Gastroesophageal sphincter (tissue), 4 donors: Measurements from ENCODE around the gene WNT16. TPM values are rescaled to one million over a fixed set of nuclear protein-coding genes. Genes with fewer than 3 reads are reported as not detected.
"Not testable (repeated sequence)": the region's sequence is repeated elsewhere in the genome, so short reads cannot be mapped to it uniquely, and the experiment has no call there.

ENCODE experiments used
- ATAC-seq: fragments of 150-250 bp; one replicate; pipeline ENCODE4 v1.9.1; 2016; ENCODE audit warnings: mild to moderate bottlenecking, moderate library complexity
- H3K27ac ChIP-seq, 4 donors: fragments of 200-600 bp; sonication (generic) in 3 of 4; 1 replicate in 3 of 4; 2 replicates in 1 of 4; pipeline ENCODE4 v1.5.1; 2016 to 2019
- H3K27me3 ChIP-seq: fragments of 200-600 bp; sonication (generic); one replicate; pipeline ENCODE4 v1.5.1; 2019
- H3K36me3 ChIP-seq, 2 donors: fragments of 200-600 bp; sonication (generic); one replicate each; pipeline ENCODE4 v1.5.1; 2019; ENCODE audit warnings: control low read depth in 1 of 2
- H3K4me1 ChIP-seq, 3 donors: fragments of 200-600 bp; sonication (generic); 1 replicate in 2 of 3; 2 replicates in 1 of 3; pipeline ENCODE4 v1.5.1; 2016 to 2019; ENCODE audit warnings: control low read depth in 2 of 3
- H3K4me3 ChIP-seq, 2 donors: fragments of 200-600 bp; sonication (generic); one replicate each; pipeline ENCODE4 v1.5.1; 2019; ENCODE audit warnings: mild to moderate bottlenecking in 1 of 2, moderate library complexity in 1 of 2
- H3K9me3 ChIP-seq, 3 donors: fragments of 200-600 bp; sonication (generic); one replicate each; pipeline ENCODE4 v1.5.1; 2017 to 2019; ENCODE audit warnings: control low read depth in 2 of 3
- EP300 ChIP-seq: sonication (generic); formaldehyde crosslinking; IDR thresholded peaks from one replicate; pipeline ENCODE4 v1.6.1; 2017; ENCODE audit warnings: antibody characterized with exemption, mild to moderate bottlenecking
- POLR2A ChIP-seq, 2 donors: fragments of 450-650 bp; IDR thresholded peaks; one replicate each; pipeline ENCODE4 v1.6.1; 2017; ENCODE audit warnings: antibody characterized with exemption in 2 of 2, mild to moderate bottlenecking in 2 of 2, moderate library complexity in 1 of 2
- POLR2AphosphoS5 ChIP-seq: sonication (generic); formaldehyde crosslinking; IDR thresholded peaks from one replicate; pipeline ENCODE4 v1.6.1; 2017; ENCODE audit warnings: antibody characterized with exemption
- WGBS, 2 donors: methylation state at CpG; one replicate each; pipeline ENCODE4 v1.1.5; 2018; ENCODE audit warnings: low coverage in 1 of 2; 5-methylcytosine and 5-hydroxymethylcytosine counted together
- total RNA-seq, 4 donors: library from RNA; depleted of rRNA; stranded (reverse); fragments of >200 nt; gene quantifications; one replicate each; pipeline ENCODE4 v1.1.0, GENCODE V29; 2016
- TF ChIP-seq, protein P1 (sequence below), 4 experiments: fragments of 200-600 bp in 2 of 4; fragments of 450-650 bp in 2 of 4; sonication (generic) in 1 of 4; IDR thresholded peaks; one replicate each; pipeline ENCODE4 v1.5.1; 2017 to 2019; ENCODE audit warnings: antibody characterized with exemption in 4 of 4, mild to moderate bottlenecking in 2 of 4, moderate library complexity in 2 of 4

Gene WNT16
- total RNA-seq, 4 donors from 2014 or later: 0.13 to 0.17 (median 0.16) TPM; not detected in 1

DNA sequence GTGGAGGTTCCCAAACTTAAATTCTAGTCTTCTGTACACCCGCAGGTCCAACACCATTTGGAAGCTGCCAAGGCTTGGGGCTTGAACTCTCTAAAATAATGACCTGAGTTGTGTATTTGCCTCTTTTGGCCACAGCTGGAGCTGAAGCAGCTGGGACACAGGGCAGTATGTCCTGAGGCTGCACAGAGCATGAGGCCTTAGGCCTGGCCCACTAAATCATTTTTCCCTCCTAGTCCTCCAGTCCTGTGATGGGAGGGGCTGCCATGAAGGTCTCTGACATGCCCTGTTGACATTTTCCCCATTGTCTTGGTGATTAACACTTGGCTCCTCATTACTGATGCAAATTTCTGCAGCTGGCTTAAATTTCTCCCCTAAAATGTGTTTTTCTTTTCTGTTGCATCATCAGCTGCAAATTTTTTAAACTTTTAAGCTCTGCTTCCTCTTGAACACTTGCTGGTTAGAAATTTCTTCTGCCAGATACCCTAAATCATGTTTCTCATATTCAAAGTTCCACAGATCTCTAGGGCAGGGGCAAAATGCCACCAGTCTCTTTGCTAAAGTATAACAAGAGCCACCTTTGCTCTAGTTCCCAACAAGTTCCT is 43.6 kb upstream of the WNT16 start:
- Histone ChIP-seq H3K4me3 (no peak overlapping the region), H3K27ac (no peak overlapping the region), H3K4me1 (no peaks in the 10 kb centered on the region), H3K9me3 (no peaks in the 10 kb centered on the region), H3K36me3 (peaks cover 0 to 57% of the 10 kb centered on the region in 2 donors), H3K27me3 (no peaks in the 10 kb centered on the region)
- TF ChIP-seq, protein P1, sequence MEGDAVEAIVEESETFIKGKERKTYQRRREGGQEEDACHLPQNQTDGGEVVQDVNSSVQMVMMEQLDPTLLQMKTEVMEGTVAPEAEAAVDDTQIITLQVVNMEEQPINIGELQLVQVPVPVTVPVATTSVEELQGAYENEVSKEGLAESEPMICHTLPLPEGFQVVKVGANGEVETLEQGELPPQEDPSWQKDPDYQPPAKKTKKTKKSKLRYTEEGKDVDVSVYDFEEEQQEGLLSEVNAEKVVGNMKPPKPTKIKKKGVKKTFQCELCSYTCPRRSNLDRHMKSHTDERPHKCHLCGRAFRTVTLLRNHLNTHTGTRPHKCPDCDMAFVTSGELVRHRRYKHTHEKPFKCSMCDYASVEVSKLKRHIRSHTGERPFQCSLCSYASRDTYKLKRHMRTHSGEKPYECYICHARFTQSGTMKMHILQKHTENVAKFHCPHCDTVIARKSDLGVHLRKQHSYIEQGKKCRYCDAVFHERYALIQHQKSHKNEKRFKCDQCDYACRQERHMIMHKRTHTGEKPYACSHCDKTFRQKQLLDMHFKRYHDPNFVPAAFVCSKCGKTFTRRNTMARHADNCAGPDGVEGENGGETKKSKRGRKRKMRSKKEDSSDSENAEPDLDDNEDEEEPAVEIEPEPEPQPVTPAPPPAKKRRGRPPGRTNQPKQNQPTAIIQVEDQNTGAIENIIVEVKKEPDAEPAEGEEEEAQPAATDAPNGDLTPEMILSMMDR (IDR thresholded peaks at IDR 0.05): no peak
- no peak for TF ChIP-seq POLR2A (IDR thresholded peaks at IDR 0.05)
- TF ChIP-seq EP300: no peak
- no peak for TF ChIP-seq POLR2AphosphoS5
- ATAC-seq: no peak
- WGBS, 2 donors: 100% methylated on average over 1 of the region's 1 CpG; no CpG with 5 or more reads in 1 of the 2 donors

DNA sequence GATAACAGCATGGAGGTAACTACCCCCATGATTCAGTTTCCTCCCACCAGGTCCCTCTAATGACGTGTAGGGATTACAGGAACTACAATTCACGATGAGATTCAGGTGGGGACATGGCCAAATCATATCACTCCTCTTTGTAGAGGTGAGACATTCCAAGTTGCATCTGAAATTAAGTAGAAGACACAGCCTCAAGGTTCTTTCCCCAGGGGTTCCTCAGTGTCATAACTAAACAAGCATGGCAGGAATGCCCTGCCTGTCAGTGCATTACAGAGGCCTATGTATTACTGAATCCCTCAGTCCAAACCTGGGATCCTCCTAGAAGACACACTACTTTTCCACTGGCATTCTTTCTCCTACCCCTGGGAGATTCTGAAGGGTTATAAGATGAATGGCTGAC is 42.6 kb upstream of the WNT16 start:
- Histone ChIP-seq H3K27ac (no peak overlapping the region), H3K36me3 (peaks cover 0 to 49% of the 10 kb centered on the region in 2 donors), H3K27me3 (no peaks in the 10 kb centered on the region), H3K4me1 (no peaks in the 10 kb centered on the region), H3K9me3 (no peaks in the 10 kb centered on the region), H3K4me3 (no peak overlapping the region)
- ATAC-seq: no peak
- 93% methylated on average over 2 of the region's 2 CpGs; no CpG with 5 or more reads in 1 of the 2 donors for WGBS, 2 donors
- TF ChIP-seq POLR2A (IDR thresholded peaks at IDR 0.05) (no peak), POLR2AphosphoS5 (no peak), EP300 (no peak)
- TF ChIP-seq, protein P1 (IDR thresholded peaks at IDR 0.05): no peak

DNA sequence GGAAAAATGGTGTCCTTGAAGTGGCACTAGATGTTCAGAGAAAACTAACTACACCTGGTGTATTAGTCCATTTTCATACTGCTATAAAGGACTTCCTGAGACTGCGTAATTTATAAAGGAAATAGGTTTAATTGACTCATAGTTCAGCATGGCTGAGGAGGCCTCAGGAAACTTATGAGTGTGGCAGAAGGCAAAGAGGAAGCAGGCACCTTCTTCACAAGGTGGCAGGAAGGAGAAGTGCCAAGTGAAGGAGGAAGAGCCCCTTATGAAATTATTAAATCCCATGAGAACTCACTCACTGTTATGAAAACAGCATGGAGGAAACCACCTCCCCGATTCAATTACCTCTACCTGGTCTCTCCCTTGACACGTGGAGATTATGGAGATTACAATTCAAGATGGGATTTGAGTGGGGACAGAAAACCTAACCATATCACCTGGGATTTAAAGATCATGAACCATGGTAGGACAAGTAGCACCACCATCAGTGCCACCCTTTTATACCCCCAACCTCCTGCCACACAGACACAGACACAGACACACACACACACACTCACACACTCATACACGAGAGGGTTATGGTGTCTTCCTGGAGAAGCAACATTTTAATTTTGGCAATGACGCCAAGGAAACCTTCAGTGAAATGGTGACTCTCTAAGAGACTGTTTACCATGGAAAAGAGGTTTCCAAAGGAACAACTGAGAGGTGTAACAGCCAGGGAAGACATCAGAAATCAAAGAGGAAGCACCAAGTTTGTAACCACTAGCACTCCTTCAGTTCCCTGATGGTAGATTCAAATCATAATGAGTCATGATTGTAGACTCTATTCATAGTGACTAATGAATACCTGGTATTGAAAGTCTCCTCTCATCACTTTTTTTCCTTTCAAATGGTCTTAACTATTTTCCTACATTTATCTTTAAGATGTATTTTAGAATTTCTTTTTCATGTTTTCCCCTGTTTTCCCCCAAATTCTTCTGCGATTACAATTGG is 41.8 kb upstream of the WNT16 start:
- TF ChIP-seq POLR2A (IDR thresholded peaks at IDR 0.05) (no peak), POLR2AphosphoS5 (no peak), EP300 (no peak)
- TF ChIP-seq, protein P1 (IDR thresholded peaks at IDR 0.05): no peak
- no peaks in the 10 kb centered on the region for H3K4me1 ChIP-seq
- no peaks in the 10 kb centered on the region for H3K9me3 ChIP-seq
- ATAC-seq: no peak
- H3K27ac ChIP-seq: no peak overlapping the region
- no peak overlapping the region for H3K4me3 ChIP-seq
- H3K36me3 ChIP-seq: peaks cover 0 to 48% of the 10 kb centered on the region in 2 donors
- 80 to 82% methylated on average over 4 to 5 of the region's 6 CpGs for WGBS, 2 donors
- no peaks in the 10 kb centered on the region for H3K27me3 ChIP-seq

DNA sequence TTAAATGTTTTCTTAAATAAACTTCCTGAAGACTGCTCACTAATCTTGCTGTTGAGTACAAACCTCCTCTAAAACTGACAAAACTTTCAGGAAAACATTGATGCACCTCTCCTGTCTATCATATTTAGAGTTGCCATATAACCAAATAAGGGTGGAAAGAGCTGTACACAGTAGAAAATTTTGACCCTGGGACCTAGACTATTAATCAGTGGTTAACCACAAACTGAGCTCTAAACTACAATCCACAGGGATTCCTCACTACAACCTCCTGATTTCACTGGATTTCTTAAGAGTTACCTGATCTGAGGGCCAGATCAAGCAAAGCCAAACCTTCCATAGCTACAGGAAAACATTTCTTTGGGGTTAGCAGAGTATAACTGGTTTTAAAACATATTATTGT is 39.9 kb upstream of the WNT16 start:
- TF ChIP-seq EP300 (no peak), POLR2AphosphoS5 (no peak), POLR2A (IDR thresholded peaks at IDR 0.05) (no peak)
- TF ChIP-seq, protein P1 (IDR thresholded peaks at IDR 0.05): no peak
- H3K27me3 ChIP-seq: no peaks in the 10 kb centered on the region
- H3K36me3 ChIP-seq: peaks cover 0 to 43% of the 10 kb centered on the region in 2 donors
- no peaks in the 10 kb centered on the region for H3K4me1 ChIP-seq
- no peak overlapping the region for H3K4me3 ChIP-seq
- H3K27ac ChIP-seq: no peak overlapping the region
- ATAC-seq: no peak
- H3K9me3 ChIP-seq: no peaks in the 10 kb centered on the region

DNA sequence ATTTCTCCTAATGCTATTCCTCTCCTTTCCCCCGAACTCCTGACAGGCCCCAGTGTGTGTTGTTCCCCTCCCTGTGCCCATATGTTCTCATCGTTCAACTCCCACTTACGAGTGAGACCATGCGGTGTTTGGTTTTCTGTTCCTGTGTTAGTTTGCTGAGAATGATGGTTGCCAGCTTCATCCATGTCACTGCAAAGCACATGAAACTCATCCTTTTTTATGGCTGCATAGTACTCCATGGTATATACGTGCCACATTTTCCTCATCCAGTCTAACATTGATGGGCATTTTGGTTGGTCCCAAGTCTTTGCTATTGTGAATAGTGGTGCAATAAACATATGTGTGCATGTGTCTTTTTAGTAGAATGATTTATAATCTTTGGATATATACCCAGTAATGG is 38.9 kb upstream of the WNT16 start:
- WGBS, 2 donors: 87 to 91% methylated on average over 5 of the region's 5 CpGs
- peaks cover 0 to 34% of the 10 kb centered on the region in 2 donors for H3K36me3 ChIP-seq
- H3K27me3 ChIP-seq: not testable (repeated sequence)

More for the DNA sequence above, 38.9 kb upstream of the WNT16 start:
- not testable (repeated sequence) for H3K27ac ChIP-seq, H3K9me3 ChIP-seq, H3K4me3 ChIP-seq, H3K4me1 ChIP-seq, ATAC-seq
